SKM-1 treated with dmso at 0.1 percent for 144 hours (cell line): ENCODE data around the gene BST1.

Source experiments
- DNase-seq: peaks from one replicate; lab custom pipeline; 2025; ENCODE audit not compliant: unreplicated experiment; lab: John Stamatoyannopoulos, UW

BST1 gene

DNA sequence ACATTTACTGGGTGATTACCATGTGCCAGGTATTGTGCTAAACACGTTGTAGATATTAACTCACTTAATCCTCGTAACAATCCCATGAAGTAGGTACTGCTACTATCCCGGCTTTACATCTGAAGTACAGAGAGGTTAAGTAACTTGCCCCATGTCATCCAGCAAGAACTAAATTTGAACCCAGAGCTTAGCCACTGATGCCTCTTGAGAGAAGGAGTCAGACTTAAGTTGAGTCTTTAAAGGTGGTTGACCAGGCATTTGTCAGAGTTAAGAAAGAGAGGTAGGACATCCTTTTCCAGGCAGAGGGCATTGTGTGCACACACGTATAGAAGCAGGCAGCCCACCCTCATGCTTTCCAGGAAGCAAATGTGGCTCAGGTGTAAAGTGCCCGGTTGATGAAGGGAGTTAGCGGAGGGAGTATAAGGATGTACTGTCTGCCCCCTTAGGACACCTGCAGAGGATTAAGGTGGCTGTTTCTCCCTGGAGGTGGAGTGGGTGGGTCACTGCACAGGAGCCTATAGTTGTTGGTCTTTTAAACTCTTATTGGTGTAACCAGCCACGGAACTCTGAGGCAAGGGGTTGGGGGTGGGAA lies 74.9 kb downstream of the BST1 start:
- DNase-seq, result no peak

DNA sequence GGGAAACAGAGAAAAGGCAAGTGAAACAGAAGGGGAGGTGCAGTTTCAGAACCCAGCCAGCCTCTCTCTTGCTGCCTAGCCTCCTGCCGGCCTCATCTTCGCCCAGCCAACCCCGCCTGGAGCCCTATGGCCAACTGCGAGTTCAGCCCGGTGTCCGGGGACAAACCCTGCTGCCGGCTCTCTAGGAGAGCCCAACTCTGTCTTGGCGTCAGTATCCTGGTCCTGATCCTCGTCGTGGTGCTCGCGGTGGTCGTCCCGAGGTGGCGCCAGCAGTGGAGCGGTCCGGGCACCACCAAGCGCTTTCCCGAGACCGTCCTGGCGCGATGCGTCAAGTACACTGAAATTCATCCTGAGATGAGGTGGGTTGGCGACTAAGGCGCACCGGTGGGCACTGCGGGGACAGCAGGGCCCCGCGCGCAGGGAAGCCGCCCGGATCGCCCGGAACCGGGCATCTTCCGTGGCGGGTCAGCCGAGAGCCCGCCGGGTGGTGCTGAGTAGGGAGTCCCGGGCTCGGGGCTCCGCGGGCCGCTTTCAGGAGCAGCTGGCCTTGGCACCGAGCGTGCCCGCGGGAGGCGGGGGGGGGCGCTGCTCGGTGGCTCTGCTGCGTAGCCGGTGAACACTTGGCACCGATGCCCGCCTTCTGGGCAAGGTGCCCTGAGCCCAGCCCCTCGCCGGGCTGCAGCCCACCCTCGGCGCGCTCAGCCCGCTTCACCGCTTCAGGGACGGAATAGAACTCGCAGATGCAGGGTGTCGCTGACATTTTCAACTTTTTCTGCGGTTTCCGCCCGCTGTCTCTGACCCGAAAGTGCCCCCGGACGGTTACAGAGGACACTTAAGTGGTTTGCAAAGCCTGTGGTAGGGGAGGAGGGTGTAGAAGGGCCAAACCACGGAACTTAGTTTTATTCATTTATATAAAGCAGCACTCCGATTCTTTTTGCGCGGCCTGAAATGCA lies 75.7 kb downstream of the BST1 start, which contains the start of gene CD38:
CD38 (plus strand) TSS at position 40 of the 953 bp plus-strand sequence; CDS start at position 127, 87 bp downstream.
- peak; percentile 68 for DNase-seq

DNA sequence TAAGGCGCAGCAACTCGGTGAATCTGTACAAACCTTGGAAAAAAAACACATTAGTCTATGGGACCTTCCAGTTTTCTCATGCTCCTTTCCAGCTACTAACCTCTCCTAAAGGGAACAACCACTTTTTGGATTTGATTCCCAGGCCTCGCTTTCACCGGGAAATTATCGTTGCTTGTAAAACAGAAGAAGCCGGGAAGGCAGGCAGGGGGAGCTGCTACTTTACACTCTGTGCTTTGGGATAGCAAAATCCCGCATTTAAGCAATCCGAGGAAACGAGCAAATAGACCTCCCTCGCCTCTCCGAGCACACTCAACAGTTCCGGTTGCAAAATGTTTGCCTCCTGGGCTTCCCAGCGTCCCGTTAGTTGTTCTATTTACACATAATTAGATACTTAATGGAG lies 76.4 kb downstream of the BST1 start:
- peak; percentile 27 for DNase-seq

DNA sequence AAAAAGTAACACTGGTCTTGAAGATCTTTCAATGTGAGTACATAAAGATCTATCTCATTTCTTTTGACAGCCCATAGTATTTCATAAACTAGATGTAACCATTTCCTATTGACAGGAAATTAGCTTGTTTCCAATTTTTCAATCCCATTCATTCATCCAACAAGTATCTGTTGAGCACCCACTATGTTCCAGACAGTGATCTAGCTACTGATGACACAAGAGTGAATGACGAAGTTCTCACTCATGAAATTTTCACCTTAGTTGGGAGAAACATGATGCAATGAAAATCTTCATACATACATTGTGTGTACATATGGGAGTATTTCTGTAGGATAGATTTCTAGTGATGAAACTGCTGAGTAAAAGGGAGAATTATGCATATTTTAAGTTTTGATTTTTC lies 76.9 kb downstream of the BST1 start:
- no peak for DNase-seq

DNA sequence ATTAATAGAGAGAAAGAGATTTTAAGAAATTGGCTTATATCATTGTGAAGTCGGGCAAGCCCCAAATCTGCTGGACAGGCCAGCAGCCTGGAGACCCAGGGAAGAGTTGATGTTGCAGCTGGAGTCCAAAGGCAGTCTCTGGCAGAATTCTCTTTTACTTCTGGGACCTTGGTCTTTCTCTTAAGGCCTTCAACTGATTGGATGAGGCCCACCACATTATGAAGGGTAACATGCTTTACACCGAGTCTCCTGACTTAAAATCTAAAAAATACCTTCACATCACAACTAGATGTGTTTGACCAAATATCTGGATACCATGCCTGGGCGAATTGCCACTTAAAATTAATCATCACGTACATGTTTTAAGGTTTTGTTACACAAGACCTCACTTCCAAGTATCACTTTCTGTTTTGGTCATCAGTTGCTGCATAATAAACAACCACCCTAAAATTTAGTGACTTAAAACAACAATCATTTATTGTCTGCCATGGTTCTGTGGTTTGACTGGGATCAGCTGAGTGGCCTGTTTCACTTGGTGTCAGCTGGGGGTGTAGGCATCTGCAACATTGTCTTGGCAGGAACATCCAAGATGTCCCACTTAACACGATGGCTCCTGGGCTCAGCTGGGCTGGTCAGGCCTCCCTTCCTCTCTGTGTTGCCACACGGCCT lies 78.7 kb downstream of the BST1 start:
- no peak for DNase-seq
